GM19468 (cell line): ENCODE results near the gene IGDCC3.
"Not testable (repeated sequence)": the region's sequence is repeated elsewhere in the genome, so short reads cannot be mapped to it uniquely, and the experiment has no call there.

Source experiments
- ATAC-seq: cut with Tn5 transposase; IDR thresholded peaks from one replicate; pipeline ENCODE4 v1.9.1; 2021; ENCODE audit warnings: mild to moderate bottlenecking, moderate library complexity, moderate number of reproducible peaks; ENCODE audit not compliant: unreplicated experiment; ENCODE audit errors: extremely low read depth

Gene IGDCC3

DNA sequence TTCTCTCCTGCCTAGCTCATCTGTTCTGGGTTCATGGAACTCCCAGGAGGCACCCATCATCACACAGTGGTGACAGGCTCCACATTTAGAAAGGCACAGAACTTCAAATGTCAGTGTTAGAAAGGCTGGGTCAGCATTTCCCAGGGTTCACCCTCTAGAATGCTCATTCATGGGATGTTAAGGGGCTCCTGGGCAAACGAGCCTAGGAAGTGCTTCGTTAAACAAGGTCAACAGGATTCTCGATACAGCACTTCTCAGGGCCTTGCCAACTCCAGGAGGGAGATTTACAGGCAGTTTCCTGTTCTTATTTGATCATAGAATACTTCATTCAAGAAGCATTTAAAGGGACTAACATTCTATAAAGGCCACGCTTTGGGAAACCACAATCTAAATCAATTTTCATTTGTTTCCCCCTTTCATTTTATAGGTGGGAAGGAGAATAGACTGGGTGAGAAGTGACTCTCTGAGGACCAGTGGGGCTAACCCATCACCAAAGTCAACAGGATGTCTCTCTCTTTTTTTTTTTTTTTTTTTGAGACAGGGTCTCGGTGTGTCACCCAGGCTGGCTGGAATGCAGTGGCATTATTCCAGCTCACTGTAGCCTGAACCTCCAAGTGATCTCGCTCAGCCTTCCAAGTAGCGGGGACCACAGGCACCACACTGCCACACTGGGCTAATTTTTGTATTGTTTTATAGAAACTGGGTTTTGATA, 30.7 kb upstream of the IGDCC3 start:
- no peak for ATAC-seq

DNA sequence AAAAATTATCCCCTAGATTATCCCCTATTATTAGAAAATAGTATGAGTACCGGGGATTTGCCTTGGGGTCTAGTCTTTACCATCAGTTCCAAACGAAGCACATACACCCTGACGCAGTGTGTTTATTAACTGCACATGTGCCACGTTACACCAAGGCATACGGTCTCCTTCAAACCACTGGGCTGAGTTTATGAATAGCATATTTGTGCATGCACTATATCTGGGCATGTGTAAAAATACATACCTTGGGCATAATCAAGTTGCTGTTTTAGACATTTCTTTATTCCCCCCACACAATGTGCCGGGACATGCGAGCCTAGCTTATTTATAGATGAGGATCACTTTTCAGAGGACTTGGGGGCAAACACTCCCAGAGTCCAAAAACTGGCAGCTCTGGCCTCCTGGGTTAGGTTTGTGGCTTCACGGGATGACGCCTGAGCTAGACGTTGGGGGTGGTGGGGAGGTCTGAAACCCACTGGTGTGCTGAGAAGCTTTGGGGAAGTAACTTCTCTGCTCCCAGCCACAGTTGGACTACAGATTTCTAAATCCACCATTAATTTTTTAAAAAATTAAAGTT, 28.7 kb upstream of the IGDCC3 start:
- ATAC-seq, result no peak

DNA sequence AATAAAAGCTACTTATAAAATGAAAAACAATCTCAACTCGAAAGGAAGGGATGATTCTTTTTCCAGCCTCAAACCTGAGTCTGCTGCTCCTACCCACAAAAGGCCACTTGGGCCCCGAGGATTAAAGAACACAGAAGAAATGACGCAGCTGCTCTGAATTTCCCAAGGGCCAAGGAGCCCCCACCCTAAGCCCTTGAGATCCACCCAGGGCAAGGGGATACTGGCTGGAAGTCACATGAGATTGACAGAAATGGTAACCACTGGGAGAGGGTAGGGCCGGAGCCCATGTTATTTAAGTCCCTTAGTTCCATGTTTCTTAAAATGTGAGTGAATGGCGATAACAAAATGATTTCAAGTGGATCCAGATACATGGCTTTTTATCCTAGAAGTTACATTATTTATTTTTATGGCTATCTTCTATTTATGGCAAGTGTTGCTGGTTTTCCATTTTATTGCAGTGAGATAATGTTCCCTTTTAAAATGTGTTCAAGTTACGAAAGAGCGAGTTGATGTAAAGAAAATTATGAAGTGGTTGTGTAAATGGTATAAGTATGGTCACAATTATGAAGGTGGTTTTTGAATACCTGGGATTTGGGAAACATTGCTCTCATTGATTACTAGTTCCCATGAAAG, 28.1 kb upstream of the IGDCC3 start:
- no peak for ATAC-seq

DNA sequence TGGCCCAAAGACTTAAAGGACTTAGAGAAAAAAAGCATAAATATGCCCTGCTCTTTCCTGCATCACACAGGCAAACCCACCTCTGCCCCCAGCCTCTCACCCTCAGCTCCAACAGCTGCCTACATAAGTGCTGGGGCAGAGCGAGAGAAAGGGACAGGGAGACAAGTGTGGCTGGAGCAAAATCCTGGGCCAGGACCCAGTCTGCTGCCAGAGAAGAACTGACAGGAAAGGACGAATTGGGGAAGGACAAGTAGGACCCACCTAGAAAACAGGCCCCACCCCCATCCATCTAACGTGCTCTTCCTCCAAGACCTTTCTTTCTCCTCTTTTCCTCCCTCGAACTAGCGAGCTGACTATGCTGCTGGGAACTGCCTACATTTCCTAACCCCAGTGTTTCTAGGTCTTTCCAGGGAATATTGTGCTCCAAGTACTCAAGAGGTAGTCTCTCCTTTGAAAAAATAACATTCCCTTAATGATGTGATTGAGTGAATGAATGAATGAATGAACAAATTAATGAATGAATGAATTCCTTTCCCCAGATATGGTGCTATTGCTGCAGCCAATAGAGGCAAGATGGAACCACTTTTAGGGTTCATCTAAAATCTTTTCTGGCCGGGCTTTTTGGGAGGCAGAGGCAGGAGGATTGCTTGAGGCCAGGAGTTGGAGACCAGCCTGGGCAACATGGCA, 26.5 kb upstream of the IGDCC3 start:
- ATAC-seq, result no peak

DNA sequence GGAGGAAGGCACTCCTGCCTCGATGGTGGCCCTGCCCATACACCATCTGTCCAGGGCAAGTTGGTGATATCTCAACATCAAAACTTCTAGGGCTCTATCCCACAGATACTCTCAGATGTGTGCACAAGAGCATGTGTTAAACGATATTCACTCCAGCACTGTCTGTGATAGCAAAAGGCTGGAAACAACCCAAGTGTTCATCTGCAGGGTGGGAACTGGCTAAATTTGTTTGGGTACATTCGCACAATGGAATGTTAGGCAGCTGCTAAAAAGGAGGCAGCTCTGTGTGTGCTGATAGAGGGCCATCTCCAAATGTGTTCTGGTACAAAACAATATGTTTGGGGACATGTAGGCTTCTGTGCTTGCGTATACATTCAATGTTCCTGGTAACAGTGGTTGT, 25.2 kb upstream of the IGDCC3 start:
- ATAC-seq, result no peak

DNA sequence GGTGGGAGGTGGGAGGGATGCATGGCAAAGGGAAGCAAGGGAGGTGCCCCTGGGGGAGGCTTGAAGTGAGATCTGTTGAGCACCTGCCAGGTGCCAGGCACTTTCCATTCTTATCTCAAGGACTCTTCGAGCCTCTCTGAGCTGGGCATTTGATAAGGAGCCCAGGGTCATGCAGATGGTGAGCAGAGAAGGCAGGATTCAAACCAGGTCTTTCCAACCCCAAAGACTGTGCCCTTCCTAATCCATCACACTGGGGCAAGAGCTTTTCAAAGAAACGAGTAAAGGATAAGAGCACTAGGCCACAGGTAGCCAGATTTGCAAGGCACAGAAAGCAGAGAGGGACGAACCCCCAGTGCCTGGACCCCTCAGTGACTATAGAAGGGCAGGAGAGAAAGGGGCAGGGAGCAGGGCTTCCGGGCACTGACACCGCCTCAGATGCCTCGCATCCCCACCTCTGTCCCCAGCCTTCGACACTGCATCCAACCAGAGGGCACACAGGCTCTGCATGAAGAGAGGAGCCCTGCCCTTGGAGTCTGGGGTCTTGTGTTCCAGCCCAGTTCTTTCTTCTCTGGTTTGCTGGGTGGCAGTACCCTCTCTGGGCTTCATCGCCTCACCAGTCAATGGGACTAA, 23.9 kb upstream of the IGDCC3 start:
- no peak for ATAC-seq

DNA sequence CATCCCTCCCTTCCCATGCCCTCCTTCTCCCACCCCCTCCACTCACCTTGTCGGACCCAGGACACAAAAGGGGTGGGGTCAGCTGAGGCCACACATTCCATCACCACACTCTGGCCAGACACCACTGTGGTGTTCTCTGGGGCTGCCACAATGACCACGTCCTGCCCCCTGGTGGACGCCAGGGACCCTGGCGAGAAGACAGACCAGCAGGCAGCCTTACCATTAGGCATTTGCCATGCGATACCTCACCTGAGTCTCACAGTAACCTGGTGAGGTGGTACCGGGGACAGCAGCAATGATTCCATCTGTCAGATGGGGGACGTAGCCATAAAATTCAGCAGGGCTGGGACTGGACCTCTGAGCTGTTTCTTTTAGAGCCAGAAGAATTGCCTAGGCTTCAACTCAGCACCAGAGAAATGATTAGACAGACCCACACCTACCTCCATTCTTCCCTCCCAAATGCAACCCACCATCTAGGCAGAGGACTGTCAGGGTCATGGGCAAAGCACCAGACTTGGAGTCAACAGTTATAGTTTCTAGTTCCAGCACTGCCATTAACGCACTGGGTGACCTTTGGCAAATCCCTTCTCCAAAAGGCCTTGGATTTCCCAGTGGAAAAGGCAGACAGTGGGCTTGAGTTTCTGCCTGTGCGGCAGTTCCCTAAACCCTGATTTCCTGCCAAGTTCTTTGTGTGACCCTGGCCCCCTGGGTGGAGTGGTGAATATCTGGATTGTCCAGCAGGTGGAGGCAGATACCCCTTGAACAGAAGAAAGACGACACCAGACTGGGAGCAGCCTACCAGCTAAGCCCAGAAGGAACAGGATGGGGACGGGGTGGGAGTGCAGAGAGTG, 23.2 kb upstream of the IGDCC3 start:
- ATAC-seq, result no peak

DNA sequence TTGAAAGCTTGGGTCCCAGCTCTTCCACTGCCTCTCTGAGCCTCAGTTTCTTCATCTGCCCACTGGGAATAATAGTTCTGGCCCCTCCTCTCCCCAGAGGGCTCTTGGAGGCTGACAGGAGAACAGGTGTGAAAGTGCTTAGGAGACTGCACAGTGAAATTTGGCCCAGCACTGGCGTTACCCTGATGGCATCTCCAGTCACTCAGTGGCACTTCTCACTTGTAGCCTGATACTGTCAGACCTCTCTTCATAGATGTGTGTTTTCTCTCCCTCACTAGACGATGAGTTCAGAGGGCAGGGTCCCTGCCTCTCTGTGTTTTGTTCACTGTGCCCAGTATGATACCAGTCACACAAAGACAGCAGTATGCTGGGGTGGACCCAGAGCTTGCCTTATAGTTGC, 22.2 kb upstream of the IGDCC3 start:
- no peak for ATAC-seq

DNA sequence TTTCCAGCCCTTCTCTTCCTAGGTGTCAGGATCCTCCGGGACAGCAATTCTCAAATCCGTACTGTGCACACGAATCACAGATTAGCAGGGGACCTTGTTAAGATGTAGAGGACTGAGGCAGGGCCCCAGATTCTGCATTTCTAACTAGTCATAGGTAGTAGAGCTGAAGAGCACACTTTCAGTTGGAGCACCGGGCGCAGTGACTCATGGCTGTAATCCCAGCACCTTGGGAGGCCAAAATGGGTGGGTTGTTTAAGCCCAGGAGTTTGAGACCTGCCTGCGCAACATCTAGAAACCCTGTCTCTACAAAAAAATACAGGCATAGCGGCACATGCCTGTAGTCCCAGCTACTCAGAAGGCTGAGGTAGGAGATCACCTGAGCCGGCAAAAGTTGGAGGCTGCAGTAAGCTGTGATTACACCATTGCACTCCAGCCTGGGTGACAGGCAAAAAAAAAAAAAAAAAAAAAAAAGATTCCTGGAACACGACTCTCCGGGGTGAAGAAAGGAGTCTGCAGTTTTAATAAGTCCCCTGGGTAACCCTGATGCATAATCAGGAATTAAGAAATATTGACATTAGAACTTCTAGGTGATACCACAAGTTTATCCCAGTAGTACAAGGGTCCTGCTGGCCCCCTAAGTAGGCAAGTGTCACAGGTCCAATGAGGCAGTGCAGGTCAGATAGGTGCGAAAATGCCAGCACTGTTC, 21.4 kb upstream of the IGDCC3 start:
- ATAC-seq, result no peak

DNA sequence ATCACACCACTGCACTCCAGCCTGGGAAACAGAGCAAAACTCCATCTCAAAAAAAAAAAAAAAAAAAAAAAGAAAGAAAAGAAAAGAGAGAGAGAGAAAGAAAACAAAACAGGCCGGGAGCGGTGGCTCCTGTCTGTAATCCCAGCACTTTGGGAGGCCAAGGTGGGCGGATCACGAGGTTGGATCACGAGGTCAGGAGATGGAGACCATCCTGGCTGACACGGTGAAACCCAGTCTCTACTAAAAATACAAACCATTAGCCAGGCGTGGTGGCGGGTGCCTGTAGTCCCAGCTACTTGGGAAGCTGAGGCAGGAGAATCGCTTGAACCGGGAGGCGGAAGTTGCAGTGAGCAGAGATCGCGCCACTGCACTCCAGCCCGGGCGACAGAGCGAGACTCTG, 20.7 kb upstream of the IGDCC3 start:
- ATAC-seq, result not testable (repeated sequence)

DNA sequence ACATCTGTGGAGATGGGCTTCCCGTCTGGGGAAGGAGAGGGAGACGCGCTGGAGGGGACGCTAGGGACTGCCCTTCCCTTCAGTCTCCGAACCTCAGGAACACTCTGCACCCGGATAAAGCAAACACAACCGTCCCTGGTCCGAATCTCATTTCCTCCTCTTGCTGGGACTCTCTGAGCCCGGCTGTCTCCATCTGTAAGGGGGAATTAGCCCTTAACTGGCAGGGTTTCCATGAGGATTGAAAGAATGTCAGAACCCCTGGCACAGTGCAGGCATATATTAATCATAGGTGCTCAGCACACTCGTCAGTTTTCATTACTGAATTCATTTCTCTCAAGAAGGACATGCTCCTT, 19.1 kb upstream of the IGDCC3 start:
- no peak for ATAC-seq

DNA sequence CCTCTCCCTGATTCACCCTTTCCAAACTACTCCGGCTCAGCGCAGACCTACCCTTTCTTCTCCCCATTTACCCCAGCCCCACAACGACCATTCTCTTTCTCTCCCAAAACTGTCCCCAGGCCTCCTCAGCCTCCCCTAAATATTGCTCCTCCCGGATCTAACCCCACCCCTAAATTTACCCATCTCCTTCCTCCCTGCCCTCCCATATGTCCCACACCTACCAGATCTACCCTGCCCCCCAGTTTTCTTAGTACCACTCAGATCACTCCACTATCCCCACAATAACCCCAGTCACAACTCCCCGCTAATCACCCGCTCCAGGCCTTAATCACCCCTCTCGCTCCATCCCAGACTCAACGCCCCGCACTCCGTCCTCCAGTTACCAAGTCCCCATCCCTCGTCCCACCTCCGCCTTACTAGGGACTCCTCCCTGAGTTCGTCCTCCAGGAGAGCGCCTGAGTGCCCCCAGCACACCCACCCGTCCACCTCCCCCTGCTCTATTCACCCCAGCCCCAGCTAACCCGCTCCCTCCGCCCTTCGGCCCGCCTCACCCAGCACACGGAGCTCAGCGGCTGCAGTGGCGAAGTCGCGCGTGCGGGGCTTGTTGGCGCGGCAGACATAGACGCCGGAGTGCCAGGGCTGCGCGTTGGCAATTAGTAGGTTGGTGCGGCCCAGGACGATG, 18.6 kb upstream of the IGDCC3 start:
- ATAC-seq, result no peak

DNA sequence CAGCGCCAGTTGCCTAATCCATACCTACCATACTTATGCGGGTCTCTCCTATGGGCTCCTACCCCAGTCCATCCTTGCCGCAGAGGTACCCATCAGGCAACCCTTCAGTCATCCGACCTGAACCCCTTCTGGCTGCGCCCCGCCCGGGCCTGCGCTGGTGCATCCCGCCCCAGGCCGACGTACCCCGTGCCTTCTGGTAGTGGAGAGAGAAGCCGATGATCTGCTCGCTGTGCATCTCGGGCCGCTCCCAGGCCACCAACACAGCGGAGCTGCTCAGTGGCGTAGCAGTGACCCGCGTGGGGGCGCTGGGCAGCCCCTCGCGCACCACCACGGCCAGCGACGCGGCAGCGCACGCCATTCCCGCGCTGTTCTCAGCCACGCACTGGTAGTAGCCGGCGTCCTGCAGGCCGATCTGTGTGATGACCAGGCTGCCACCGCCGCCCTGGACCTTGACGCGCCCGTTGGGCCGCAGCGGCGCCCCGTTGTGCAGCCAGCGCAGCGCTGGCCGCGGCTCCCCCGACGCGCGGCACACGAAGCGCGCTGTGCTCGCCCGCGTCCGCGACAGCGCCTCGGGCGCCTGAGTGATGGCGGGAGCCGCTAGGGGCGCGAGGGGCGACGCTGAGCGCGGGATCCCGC, 17.9 kb upstream of the IGDCC3 start:
- ATAC-seq, result no peak

DNA sequence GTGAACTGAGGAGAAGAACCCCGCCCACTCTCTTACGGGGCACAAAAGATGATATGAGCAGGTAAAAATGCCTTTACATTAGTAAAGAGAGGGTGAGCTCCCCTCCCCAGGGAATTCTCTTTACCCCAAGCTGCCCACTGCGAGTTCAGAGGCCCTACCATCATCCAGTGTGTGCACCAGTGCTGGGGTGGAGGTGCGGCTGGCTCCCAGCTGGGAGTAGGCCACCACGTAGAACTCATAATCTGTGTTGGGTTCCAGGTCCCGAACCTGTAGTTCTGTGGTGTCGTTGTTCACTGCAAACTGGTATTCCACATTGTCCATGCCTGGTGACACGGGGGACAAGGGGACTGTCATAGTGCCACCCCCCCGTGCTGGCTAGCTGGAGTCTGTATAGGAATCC, 17.1 kb upstream of the IGDCC3 start:
- no peak for ATAC-seq

DNA sequence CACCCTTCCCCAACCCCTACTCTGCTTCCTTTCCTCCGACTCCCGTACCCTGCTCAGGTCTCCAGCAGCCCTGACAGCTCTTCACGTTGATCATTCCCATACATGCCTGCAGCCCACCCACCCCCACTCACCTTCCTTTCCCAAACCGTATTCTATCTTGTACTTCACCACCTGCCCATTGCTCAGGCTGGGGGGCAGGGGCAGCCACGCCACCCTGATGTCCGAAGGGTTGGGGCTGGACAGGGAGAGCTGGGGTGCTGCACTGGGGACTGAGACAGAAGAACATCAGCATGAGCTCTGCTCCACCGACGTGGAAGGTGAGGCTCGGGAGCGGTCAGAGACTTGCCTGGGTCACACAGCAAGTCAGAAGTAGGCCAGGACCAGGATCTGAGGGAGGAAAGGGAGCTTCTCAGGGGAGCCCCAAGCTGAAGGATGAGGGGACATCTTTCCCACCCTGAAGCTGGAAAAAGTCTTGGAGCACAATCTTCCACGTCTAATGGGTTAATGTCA, 16.5 kb upstream of the IGDCC3 start:
- no peak for ATAC-seq

DNA sequence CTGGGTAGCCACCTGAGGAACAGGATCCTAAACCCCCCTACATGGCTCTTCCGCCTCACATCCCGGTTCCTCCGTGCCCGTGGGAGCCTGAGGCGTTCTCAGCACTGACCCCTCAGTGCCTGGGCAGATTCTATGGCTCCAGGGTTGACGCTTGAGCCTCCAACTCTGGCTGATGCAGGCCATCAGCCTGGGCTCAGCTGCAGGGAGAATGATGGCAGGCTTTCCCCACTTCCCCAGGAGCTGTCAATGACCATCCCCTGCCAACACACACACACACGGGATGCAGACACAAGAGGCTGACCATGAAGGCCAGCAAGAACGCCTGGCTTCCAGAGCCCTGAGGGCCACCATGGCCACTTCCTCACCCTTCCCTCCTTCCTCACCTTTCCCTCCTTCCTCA, 15.8 kb upstream of the IGDCC3 start:
- ATAC-seq, result no peak

DNA sequence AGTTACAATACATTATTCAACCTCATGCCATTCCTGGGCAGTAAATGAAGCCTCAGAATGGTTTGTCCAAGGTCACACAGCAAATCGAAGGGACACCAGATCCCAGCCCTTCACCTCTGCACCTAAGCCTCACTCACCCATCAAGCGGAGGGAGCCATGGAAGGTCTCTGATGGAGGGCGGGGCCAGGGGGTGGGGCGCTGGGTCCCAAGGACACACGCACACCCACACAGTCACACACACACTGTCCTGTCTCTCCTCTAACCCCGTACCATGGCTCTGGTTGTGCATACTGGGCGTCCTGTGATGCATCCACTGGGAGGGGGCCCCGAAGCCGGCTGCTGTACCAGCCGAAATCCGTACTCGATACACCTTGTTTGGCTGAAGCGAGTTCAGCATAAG, 15.3 kb upstream of the IGDCC3 start:
- no peak for ATAC-seq

DNA sequence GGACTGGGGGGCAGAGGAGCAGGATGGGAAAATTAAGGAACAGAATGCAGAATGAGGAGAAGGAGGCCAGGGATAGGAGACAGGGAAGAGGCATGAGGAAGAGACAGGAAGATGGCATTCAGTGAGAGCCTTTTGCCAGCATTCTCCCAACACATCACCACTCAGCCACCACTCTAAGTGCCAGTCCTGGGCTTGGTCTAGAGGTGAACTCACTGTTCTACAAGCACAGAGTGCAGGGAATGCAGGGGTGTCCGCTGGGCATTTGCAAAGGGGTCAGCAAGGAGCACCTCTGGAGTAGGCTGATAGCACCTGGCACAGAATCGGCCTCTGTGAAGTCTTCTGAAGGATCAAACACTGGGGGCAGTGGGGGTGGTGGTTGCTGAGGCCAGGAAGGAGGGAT, 14.6 kb upstream of the IGDCC3 start:
- ATAC-seq, result no peak
